OCI-LY3 (cell line): ENCODE results near the gene DLX1.

ENCODE experiments used
- CTCF ChIP-seq: fragments of 200-600, 300-600 bp; sonication (generic); IDR thresholded peaks from 2 replicates; pipeline ENCODE4 v1.5.1; 2014; ENCODE audit warnings: antibody characterized with exemption, low read length, low read depth
- EZH2phosphoT487 ChIP-seq: fragments of 200-600 bp; shearing (Covaris generic); IDR thresholded peaks from 2 replicates; pipeline ENCODE4 v1.6.1; 2018; ENCODE audit warnings: antibody characterized with exemption, mixed run types, low read depth

DNA sequence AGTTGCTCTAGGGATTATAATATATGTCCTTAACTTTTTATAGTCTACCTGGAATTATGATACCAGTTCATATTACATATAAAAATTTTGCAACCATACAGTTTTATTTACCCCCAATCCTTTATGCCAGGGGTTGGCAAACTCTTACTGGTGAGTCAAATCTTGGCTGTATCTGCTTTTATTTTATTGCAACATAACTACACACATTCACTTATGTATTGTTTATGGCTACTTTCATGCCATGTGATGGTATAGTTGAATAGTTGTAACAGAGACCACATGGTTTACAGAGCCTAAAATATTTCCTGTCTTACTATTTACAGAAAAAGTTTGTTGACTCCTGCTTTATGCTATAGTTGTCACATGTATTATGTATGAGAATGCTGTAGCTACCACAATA lies 43.2 kb downstream of the DLX1 start:
- TF ChIP-seq CTCF (no peak), EZH2phosphoT487 (no peak)
